ENCODE data around the gene PPM1J. TPM values are rescaled to one million over a fixed set of nuclear protein-coding genes. Genes with fewer than 3 reads are reported as not detected.

Gene PPM1J
- total RNA-seq, 4 donors from 2014 or later, result 0.42 to 3.6 (median 2.3) TPM

DNA sequence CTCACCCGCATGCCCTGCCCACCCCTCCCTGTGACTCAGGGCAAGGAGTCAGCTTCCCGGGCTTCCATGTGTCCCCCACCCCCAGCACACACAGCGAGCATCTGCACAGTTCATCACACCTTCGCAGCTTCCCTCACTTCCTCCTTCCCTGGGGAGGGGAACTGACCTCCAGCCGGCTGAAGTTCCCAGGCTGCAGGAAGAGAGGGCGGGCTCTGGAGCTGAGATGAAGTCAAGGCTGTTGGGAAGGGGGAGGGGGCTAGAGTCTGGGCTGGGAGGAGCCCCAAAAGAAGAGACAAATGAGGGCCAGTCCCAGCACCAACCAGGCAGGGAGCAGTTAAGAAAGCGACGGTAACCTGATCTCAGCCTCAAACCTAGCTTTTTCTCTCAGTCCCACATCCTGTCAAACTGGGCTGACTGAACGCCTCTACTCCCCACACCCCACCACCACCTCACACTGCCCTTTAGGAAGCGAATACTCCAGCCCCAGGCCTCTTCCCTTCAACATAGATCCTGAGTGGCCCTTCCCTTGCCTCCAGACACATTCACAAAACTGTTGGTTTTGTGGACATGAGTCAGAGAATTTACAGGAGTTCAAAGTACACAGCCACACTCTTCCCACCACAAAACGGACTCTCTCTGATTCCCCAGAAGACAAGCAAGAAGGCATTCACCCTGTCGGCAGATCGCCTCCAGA is 10.1 kb downstream of the PPM1J start:
- TF ChIP-seq EP300 (IDR thresholded peaks at IDR 0.05) (no peak), POLR2A (IDR thresholded peaks at IDR 0.05; ENCODE audit: low read depth) (peak; percentile 61), POLR2AphosphoS5 (IDR thresholded peaks at IDR 0.05) (peak; percentile 85 to 90)
- TF ChIP-seq, protein P1, sequence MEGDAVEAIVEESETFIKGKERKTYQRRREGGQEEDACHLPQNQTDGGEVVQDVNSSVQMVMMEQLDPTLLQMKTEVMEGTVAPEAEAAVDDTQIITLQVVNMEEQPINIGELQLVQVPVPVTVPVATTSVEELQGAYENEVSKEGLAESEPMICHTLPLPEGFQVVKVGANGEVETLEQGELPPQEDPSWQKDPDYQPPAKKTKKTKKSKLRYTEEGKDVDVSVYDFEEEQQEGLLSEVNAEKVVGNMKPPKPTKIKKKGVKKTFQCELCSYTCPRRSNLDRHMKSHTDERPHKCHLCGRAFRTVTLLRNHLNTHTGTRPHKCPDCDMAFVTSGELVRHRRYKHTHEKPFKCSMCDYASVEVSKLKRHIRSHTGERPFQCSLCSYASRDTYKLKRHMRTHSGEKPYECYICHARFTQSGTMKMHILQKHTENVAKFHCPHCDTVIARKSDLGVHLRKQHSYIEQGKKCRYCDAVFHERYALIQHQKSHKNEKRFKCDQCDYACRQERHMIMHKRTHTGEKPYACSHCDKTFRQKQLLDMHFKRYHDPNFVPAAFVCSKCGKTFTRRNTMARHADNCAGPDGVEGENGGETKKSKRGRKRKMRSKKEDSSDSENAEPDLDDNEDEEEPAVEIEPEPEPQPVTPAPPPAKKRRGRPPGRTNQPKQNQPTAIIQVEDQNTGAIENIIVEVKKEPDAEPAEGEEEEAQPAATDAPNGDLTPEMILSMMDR (IDR thresholded peaks at IDR 0.05), result no peak
- H3K27me3 ChIP-seq, result no peaks in the 10 kb centered on the region
- intact Hi-C loops (cut with DNase I), result loop anchor here (5.0 to 10.0 kb wide), 3 partner anchors 33 to 313 kb away; partner anchors contain the start of gene MOV10
- peaks cover 63 to 69% (median 67%) of the 10 kb centered on the region in 4 donors for H3K4me1 ChIP-seq
- H3K9me3 ChIP-seq, result no peaks in the 10 kb centered on the region
- H3K27ac ChIP-seq (replicated peaks in 1 of 4), result peak overlapping the region; percentile 97 to 100 (median 98)
- peaks cover 0 to 37% (median 22%) of the 10 kb centered on the region in 4 donors for H3K36me3 ChIP-seq
- 2% methylated on average over 13 of the region's 13 CpGs for WGBS
- H3K4me3 ChIP-seq, result peak overlapping the region; percentile 86 to 100 (median 94)
- peak; percentile 97 for DNase-seq (ENCODE audit: extremely low spot score)

DNA sequence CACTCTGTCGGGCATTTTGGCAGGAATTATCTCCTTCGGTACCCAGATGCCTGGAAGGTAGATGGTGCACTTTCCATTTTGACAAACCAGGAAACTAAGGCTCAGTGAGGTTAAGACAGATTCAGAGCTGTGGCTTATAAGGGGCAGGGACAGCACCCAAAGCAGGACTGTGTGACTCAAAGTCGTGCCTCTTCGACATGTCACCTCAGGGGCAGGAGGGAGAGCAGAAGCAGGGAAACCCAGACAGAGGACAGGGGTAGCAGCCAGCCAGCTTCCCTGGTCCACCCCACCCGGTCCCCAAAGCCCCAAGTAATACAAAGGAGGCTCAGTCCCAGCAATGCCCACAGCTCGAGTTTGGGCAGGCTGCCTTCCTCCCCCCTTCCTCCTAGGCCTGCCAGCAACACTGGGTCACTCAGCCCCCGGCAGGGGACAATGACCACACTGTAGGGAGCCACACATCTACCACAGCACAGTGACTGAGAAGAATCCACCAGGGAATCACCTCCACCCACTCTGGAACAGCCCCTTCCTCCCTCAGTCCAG is 10.7 kb downstream of the PPM1J start:
- DNase-seq (ENCODE audit: extremely low spot score), result no peak
- TF ChIP-seq EP300 (IDR thresholded peaks at IDR 0.05) (no peak), POLR2AphosphoS5 (IDR thresholded peaks at IDR 0.05) (no peak)
- TF ChIP-seq, protein P1 (IDR thresholded peaks at IDR 0.05), result no peak
- 44% methylated on average over 5 of the region's 7 CpGs for WGBS

DNA sequence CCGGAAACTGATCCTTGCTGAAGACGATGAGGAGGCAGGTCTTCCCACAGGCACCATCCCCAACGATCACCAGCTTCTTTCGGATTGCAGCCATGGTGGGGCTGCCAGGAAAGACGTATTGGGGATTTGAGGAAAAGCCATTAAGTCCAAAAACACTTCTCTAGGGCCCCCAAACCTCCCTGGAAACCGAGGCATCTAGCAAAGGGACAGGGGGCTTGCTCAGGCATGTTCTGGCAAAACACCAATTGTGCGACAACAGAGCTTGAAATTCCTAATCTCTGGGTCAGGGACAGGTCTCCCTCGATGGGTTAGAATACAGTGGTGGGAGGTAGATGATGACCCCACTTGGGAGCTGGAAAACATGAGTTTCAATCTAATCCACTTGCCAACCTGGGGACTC is 11.4 kb downstream of the PPM1J start:
- intact Hi-C loops (cut with DNase I), result loop anchor here (10.0 kb wide), 1 partner anchor 239 kb away; no protein-coding TSS in a partner anchor
- WGBS, result 79% methylated on average over 4 of the region's 8 CpGs
- Histone ChIP-seq H3K4me3 (no peak overlapping the region), H3K27me3 (no peaks in the 10 kb centered on the region), H3K36me3 (peaks cover 0 to 47% (median 27%) of the 10 kb centered on the region in 4 donors), H3K4me1 (peaks cover 76 to 83% (median 80%) of the 10 kb centered on the region in 4 donors), H3K9me3 (no peaks in the 10 kb centered on the region), H3K27ac (replicated peaks in 1 of 4) (peak overlapping the region; percentile 97 to 100 (median 98))
- no peak for DNase-seq (ENCODE audit: extremely low spot score)
- no peak for TF ChIP-seq POLR2AphosphoS5 (IDR thresholded peaks at IDR 0.05)
- TF ChIP-seq, protein P1 (IDR thresholded peaks at IDR 0.05), result no peak
- no peak for TF ChIP-seq POLR2A (IDR thresholded peaks at IDR 0.05; ENCODE audit: low read depth)
- TF ChIP-seq EP300 (IDR thresholded peaks at IDR 0.05), result no peak

More for the DNA sequence above, 10.7 kb downstream of the PPM1J start:
- Histone ChIP-seq H3K9me3 (no peaks in the 10 kb centered on the region), H3K36me3 (peaks cover 0 to 41% (median 25%) of the 10 kb centered on the region in 4 donors), H3K27me3 (no peaks in the 10 kb centered on the region), H3K4me1 (peaks cover 69 to 76% (median 73%) of the 10 kb centered on the region in 4 donors), H3K4me3 (peak overlapping the region; percentile 86 to 100 (median 94)), H3K27ac (replicated peaks in 1 of 4) (peak overlapping the region; percentile 97 to 100 (median 98))
- intact Hi-C loops (cut with DNase I), result loop anchor here (10.0 kb wide), 1 partner anchor 240 kb away; no protein-coding TSS in a partner anchor

DNA sequence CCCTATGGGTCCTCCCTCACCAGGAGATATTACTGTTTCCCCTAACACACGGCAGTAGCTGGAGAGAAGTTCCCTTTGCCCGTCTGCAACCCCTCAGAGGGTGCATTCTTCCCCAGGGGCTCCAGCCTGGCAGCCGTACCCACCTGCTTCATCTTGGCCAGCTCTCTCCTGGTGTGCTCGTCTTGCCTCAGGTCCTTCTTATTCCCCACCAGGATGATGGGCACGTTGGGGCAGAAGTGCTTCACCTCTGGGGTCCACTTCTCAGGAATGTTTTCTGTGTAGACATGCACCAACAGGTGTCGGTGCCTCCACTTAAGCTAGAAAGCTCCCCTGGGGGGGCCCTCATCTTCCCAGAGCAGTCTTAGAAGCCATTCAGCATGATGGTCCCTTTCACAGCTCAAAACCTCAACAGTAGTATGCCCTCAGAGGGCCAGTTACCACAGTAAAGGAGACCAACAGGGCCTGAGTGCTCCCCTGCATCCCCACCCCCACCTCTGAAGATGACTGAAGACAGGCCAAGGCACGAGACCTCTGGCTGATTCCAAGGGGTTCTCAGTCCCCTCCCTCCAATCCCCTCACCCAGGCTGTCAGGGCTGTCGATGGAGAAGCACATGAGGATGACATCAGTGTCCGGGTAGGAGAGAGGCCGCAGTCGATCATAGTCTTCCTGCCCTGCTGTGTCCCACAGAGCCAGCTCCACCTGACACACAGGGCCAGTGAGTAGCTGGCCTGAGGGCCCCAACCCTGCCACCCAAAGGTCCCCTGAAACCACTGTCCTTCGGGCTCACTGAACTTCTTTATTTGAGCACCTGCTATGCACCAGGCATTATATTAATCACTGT is 12.5 kb downstream of the PPM1J start:
- DNase-seq (ENCODE audit: extremely low spot score), result no peak
- H3K27ac ChIP-seq (replicated peaks in 1 of 4), result peak overlapping the region; percentile 97 to 100 (median 98)
- no peaks in the 10 kb centered on the region for H3K27me3 ChIP-seq
- intact Hi-C loops (cut with DNase I), result loop anchor here (10.0 kb wide), 1 partner anchor 238 kb away; no protein-coding TSS in a partner anchor
- TF ChIP-seq POLR2AphosphoS5 (IDR thresholded peaks at IDR 0.05) (no peak), POLR2A (IDR thresholded peaks at IDR 0.05; ENCODE audit: low read depth) (no peak), EP300 (IDR thresholded peaks at IDR 0.05) (no peak)
- TF ChIP-seq, protein P1 (IDR thresholded peaks at IDR 0.05), result no peak
- peaks cover 83 to 89% (median 87%) of the 10 kb centered on the region in 4 donors for H3K4me1 ChIP-seq
- 61% methylated on average over 9 of the region's 12 CpGs for WGBS
- peaks cover 0 to 55% (median 38%) of the 10 kb centered on the region in 4 donors for H3K36me3 ChIP-seq
- no peak overlapping the region for H3K4me3 ChIP-seq
- no peaks in the 10 kb centered on the region for H3K9me3 ChIP-seq

Measured in esophagus muscularis mucosa (tissue), 4 donors.